ENCODE data around the gene MED15.

DNA sequence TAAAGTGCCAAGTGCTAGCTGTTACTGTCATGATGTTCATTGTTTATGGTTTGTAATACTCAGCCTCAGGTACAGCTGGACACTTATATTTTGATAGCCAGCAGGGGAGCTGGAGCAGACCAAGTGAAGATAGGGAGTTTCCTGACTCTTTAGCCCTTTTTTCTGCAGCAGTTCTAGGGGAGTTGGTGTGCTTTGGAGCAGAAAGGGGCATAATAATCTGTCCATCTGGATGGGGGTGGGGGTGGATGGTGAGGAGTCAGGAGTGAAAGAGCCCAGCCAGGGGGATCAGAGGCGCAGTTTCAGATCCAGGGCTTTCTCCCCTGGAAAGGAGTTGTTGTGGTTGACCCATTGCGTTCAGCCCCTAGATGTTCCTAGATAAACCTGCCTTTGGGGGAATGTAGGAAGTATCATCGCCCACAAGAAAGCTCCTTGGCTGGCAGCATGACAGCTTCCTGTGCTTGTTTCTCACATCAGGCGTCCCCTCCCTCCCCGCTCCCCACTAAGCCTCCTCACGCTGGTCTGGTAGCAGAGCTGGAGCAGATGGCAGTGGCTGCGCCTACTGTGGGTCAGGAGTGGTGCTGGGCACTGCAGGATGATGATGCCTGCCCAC, 41.9 kb downstream of the MED15 start:
- TF ChIP-seq, protein P1, sequence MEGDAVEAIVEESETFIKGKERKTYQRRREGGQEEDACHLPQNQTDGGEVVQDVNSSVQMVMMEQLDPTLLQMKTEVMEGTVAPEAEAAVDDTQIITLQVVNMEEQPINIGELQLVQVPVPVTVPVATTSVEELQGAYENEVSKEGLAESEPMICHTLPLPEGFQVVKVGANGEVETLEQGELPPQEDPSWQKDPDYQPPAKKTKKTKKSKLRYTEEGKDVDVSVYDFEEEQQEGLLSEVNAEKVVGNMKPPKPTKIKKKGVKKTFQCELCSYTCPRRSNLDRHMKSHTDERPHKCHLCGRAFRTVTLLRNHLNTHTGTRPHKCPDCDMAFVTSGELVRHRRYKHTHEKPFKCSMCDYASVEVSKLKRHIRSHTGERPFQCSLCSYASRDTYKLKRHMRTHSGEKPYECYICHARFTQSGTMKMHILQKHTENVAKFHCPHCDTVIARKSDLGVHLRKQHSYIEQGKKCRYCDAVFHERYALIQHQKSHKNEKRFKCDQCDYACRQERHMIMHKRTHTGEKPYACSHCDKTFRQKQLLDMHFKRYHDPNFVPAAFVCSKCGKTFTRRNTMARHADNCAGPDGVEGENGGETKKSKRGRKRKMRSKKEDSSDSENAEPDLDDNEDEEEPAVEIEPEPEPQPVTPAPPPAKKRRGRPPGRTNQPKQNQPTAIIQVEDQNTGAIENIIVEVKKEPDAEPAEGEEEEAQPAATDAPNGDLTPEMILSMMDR (conservative IDR thresholded peaks at IDR 0.05; ENCODE audit: low read depth, low read length): no peak
- no peak for TF ChIP-seq POLR2A (IDR thresholded peaks at IDR 0.05; ENCODE audit: low read depth, low read length)
- TF ChIP-seq MAFK (IDR thresholded peaks at IDR 0.05; ENCODE audit: low read depth, low read length): no peak
- TF ChIP-seq RAD21 (IDR thresholded peaks at IDR 0.05; ENCODE audit: low read length): no peak
- TF ChIP-seq CEBPB (IDR thresholded peaks at IDR 0.05; ENCODE audit: low read depth, low read length): no peak

All from IMR-90 (cell line).